Measurements from ENCODE around the gene IHH.

Gene IHH

DNA sequence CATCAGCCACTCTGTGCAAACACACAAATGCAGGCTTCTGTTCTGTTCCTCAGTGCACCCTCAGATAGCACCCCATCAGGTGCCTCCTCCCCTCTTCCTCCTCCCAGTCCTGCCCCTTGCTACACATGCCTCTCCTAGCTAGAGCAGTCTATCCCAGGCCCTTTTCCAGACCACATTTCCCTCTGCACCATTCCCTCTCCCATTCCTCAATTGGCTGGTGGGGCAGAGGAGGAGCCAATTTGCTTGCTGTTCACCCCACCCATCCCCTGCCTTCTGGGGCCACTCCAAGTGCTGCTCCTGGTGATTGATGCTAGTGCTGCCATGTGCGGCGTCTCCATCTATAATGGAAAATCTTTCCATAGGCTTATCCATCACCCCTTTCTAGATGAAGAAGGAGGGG lies 24.8 kb downstream of the IHH start:
- Histone ChIP-seq H2AFZ (no peak overlapping the region), H3K27me3 (ENCODE audit: control insufficient read depth, insufficient read depth, low read length) (no peaks in the 10 kb centered on the region), H3K4me2 (ENCODE audit: low read length) (no peak overlapping the region), H3K4me1 (no peaks in the 10 kb centered on the region), H3K4me3 (ENCODE audit: low read depth, low read length) (no peak overlapping the region), H3K79me2 (no peaks in the 10 kb centered on the region), H3K36me3 (ENCODE audit: control insufficient read depth, insufficient read depth, low read length) (no peaks in the 10 kb centered on the region), H3K27ac (no peak overlapping the region), H3K9me3 (ENCODE audit: control insufficient read depth, low read length) (no peaks in the 10 kb centered on the region), H3K9ac (no peak overlapping the region)
- TF ChIP-seq, protein P1, sequence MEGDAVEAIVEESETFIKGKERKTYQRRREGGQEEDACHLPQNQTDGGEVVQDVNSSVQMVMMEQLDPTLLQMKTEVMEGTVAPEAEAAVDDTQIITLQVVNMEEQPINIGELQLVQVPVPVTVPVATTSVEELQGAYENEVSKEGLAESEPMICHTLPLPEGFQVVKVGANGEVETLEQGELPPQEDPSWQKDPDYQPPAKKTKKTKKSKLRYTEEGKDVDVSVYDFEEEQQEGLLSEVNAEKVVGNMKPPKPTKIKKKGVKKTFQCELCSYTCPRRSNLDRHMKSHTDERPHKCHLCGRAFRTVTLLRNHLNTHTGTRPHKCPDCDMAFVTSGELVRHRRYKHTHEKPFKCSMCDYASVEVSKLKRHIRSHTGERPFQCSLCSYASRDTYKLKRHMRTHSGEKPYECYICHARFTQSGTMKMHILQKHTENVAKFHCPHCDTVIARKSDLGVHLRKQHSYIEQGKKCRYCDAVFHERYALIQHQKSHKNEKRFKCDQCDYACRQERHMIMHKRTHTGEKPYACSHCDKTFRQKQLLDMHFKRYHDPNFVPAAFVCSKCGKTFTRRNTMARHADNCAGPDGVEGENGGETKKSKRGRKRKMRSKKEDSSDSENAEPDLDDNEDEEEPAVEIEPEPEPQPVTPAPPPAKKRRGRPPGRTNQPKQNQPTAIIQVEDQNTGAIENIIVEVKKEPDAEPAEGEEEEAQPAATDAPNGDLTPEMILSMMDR (IDR thresholded peaks at IDR 0.05): no peak

DNA sequence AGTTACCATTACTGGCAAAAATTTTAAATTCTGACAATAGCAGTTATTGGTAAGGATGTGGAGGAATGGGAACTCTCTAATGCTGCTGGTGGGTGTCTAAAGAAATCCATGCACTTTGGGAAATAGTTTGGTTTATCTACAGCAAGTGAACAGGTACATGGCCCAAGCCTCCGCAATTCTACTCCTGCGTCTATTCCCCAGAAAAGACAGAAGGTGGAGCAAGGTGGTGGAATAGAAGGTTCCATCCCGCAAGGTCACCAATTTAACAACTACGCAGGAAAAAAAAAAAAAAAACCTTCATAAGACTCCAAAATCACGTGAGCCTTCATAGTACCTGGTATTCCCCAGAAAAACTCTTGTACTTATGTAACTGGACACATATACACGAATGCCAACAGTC lies 25.9 kb downstream of the IHH start:
- Histone ChIP-seq H3K4me1 (peaks cover 3% of the 10 kb centered on the region), H3K27ac (no peak overlapping the region), H3K9me3 (ENCODE audit: control insufficient read depth, low read length) (no peaks in the 10 kb centered on the region), H3K36me3 (ENCODE audit: control insufficient read depth, insufficient read depth, low read length) (no peaks in the 10 kb centered on the region), H3K27me3 (ENCODE audit: control insufficient read depth, insufficient read depth, low read length) (no peaks in the 10 kb centered on the region), H2AFZ (no peak overlapping the region), H3K4me2 (ENCODE audit: low read length) (no peak overlapping the region), H3K9ac (no peak overlapping the region), H3K4me3 (ENCODE audit: low read depth, low read length) (no peak overlapping the region), H3K79me2 (no peaks in the 10 kb centered on the region)
- TF ChIP-seq, protein P1 (IDR thresholded peaks at IDR 0.05): no peak

DNA sequence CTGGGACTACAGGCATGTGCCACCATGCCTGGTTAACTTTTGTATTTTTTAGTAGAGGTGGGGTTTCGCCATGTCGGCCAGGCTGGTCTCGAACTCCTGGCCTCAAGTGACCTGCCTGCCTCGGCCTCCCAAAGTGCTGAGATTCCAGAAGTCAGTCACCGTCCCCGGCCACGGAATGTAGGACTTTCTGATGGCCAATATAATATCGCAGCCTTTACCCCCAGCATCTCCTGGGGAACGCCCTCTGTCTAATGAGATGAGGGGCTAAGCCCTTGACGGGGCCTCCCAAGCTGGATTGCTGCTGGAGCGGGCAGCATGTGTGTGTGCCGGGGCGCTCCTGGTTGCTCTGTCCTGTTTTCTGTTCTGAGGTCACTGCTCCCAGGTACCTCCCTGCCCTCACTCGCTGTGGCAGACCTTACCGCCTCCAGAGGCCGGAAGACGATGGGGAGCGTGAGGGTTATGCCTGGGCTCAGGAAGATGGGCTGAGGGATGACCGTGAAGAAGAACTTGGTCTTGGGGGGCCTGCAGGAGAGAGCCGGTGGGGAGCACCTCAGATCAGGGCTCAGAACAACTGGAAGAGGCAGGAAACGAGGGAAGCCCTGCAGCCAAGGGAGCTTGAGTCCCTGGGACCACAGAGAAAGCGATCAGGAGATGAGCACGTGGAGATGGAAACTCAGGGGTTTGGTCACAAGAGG lies 28.5 kb downstream of the IHH start:
- no peaks in the 10 kb centered on the region for H3K9me3 ChIP-seq (ENCODE audit: control insufficient read depth, low read length)
- no peaks in the 10 kb centered on the region for H3K79me2 ChIP-seq
- no peak overlapping the region for H3K27ac ChIP-seq
- H3K9ac ChIP-seq: no peak overlapping the region
- TF ChIP-seq, protein P1 (IDR thresholded peaks at IDR 0.05): no peak
- no peak overlapping the region for H3K4me3 ChIP-seq (ENCODE audit: low read depth, low read length)
- H2AFZ ChIP-seq: no peak overlapping the region
- H3K4me1 ChIP-seq: peaks cover 3% of the 10 kb centered on the region
- no peaks in the 10 kb centered on the region for H3K27me3 ChIP-seq (ENCODE audit: control insufficient read depth, insufficient read depth, low read length)
- no peak overlapping the region for H3K4me2 ChIP-seq (ENCODE audit: low read length)
- H3K36me3 ChIP-seq (ENCODE audit: control insufficient read depth, insufficient read depth, low read length): no peaks in the 10 kb centered on the region

DNA sequence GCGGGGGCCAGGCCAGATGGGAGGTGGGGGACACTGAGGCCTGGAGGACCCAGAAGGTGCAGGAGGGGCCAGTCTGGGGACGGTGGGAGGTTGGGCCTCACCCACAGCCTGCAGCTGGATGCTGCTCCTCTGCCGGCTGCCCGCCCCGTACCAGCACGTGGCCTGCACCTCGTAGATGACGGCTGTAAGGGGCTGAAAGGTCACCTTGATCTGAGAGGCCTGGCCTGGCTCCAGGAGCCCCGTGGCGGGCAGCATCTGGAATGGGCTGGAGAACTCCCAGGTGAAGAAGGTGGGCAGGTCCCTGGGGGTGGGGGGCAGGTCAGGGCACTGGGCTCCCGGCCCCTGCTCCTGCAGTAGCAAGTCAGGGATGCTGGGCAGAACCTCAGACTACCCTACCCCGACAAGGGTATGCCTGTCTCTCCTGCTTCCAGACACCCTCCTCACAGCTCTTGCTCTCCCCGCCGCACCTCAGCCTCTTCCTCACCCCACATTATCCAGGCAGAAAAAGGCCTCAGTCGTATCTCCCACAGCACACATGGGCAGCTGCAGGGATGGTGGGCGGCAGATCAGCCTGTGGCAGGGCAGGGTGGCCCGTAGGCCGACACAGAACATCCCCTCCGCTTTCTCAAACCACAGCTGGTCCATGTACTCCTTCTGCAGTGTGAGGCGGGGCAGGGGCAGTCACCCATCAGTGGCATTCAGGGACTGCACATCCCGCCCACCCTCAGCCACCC lies 29.5 kb downstream of the IHH start:
- TF ChIP-seq, protein P1 (IDR thresholded peaks at IDR 0.05): no peak
- Histone ChIP-seq H3K4me1 (peaks cover 3% of the 10 kb centered on the region), H3K9me3 (ENCODE audit: control insufficient read depth, low read length) (no peaks in the 10 kb centered on the region), H3K4me3 (ENCODE audit: low read depth, low read length) (no peak overlapping the region), H2AFZ (no peak overlapping the region), H3K27ac (no peak overlapping the region), H3K4me2 (ENCODE audit: low read length) (no peak overlapping the region), H3K79me2 (no peaks in the 10 kb centered on the region), H3K36me3 (ENCODE audit: control insufficient read depth, insufficient read depth, low read length) (no peaks in the 10 kb centered on the region), H3K27me3 (ENCODE audit: control insufficient read depth, insufficient read depth, low read length) (no peaks in the 10 kb centered on the region), H3K9ac (no peak overlapping the region)
